ENCODE results near the gene KIAA1958. TPM values are rescaled to one million over a fixed set of nuclear protein-coding genes. Genes with fewer than 3 reads are reported as not detected.

KIAA1958 gene
- total and polyA plus RNA-seq, 2 experiments from 2014 or later, result 9.4 to 41.7 TPM

GRCh38 chr9:112532427-112532826, 45.8 kb downstream of the KIAA1958 start:
- H4K20me1 ChIP-seq (replicated peaks; ENCODE audit: insufficient read depth), result peaks cover 33% of the 10 kb centered on the region
- Mint-ChIP-seq H3K27ac (no peak overlapping the region), H3K27me3 (ENCODE audit: insufficient read depth, low read depth, poor library complexity) (peaks cover 2% of the 10 kb centered on the region), H3K4me1 (peaks cover 15% of the 10 kb centered on the region), H3K9me3 (no peaks in the 10 kb centered on the region), H3K36me3 (ENCODE audit: low read depth) (no peaks in the 10 kb centered on the region), H3K4me3 (no peak overlapping the region)
- no peaks in the 10 kb centered on the region for H3K9me2 ChIP-seq (ENCODE audit: insufficient read depth)
- peaks cover 100% of the 10 kb centered on the region for H3K79me2 ChIP-seq (replicated peaks; ENCODE audit: insufficient read depth)
- H3K4me3 ChIP-seq, result no peak overlapping the region
- TF ChIP-seq JUNB (IDR thresholded peaks at IDR 0.05; ENCODE audit: unreplicated experiment), result no peak
- no peak for TF ChIP-seq STAT1 (IDR thresholded peaks at IDR 0.05; ENCODE audit: unreplicated experiment)
- TF ChIP-seq EZH2 (IDR thresholded peaks at IDR 0.05; ENCODE audit: low read depth, unreplicated experiment), result no peak
- no peak for TF ChIP-seq EZH2phosphoT487 (IDR thresholded peaks at IDR 0.05; ENCODE audit: unreplicated experiment)
- TF ChIP-seq CTCF (conservative IDR thresholded peaks at IDR 0.05; ENCODE audit: low read depth in 2 of 2), result no peak
- H3F3A ChIP-seq (replicated peaks; ENCODE audit: low read depth), result no peaks in the 10 kb centered on the region
- no peak for DNase-seq (ENCODE audit: low spot score)
- H2AFZ ChIP-seq, result no peak overlapping the region
- H3K36me3 ChIP-seq (ENCODE audit: insufficient read depth), result no peaks in the 10 kb centered on the region; the same call in 1 of the 2 replicates
- H3K27ac ChIP-seq (ENCODE audit: low read depth), result no peak overlapping the region
- no peaks in the 10 kb centered on the region for H3K27me3 ChIP-seq (ENCODE audit: insufficient read depth)
- H3K4me2 ChIP-seq, result no peak overlapping the region
- H3K4me1 ChIP-seq (ENCODE audit: insufficient read depth), result peaks cover 6% of the 10 kb centered on the region; the same call in 1 of the 2 replicates
- ATAC-seq, result no peak

DNA sequence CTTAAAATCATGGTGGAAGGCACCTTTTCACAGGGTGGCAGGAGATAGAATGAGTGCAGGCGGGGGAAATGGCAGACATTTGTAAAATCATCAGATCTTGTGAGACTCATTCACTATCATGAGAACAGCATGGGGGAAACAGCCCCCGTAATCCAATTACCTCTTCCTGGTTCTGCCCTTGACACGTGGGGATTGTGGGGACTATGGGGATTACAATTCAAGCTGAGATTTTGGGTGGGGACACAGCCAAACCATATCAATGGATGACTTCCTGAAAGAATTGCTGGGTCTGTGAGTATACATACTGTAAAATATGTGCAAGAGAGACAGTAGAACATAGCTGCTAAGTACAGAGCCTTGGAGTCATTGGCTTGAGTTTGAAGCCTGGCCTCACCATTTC, 47.0 kb downstream of the KIAA1958 start:
- H3K27ac ChIP-seq (ENCODE audit: low read depth), result no peak overlapping the region
- H4K20me1 ChIP-seq (replicated peaks; ENCODE audit: insufficient read depth), result peaks cover 34% of the 10 kb centered on the region
- no peaks in the 10 kb centered on the region; the same call in 1 of the 2 replicates for H3K36me3 ChIP-seq (ENCODE audit: insufficient read depth)
- ATAC-seq (no peak), DNase-seq (ENCODE audit: low spot score) (no peak)
- peaks cover 6% of the 10 kb centered on the region; the same call in 1 of the 2 replicates for H3K4me1 ChIP-seq (ENCODE audit: insufficient read depth)
- H3K79me2 ChIP-seq (replicated peaks; ENCODE audit: insufficient read depth), result peaks cover 100% of the 10 kb centered on the region
- H3K9me3 Mint-ChIP-seq, result no peaks in the 10 kb centered on the region
- no peaks in the 10 kb centered on the region for H3K27me3 ChIP-seq (ENCODE audit: insufficient read depth)
- H3F3A ChIP-seq (replicated peaks; ENCODE audit: low read depth), result no peaks in the 10 kb centered on the region
- H3K27ac Mint-ChIP-seq, result no peak overlapping the region
- H3K4me2 ChIP-seq, result no peak overlapping the region
- no peak overlapping the region for H2AFZ ChIP-seq
- H3K4me1 Mint-ChIP-seq, result peaks cover 10% of the 10 kb centered on the region
- H3K27me3 Mint-ChIP-seq (ENCODE audit: insufficient read depth, low read depth, poor library complexity), result no peaks in the 10 kb centered on the region
- no peaks in the 10 kb centered on the region for H3K36me3 Mint-ChIP-seq (ENCODE audit: low read depth)
- no peak overlapping the region for H3K4me3 ChIP-seq
- no peak overlapping the region for H3K4me3 Mint-ChIP-seq
- no peaks in the 10 kb centered on the region for H3K9me2 ChIP-seq (ENCODE audit: insufficient read depth)
- no peak for TF ChIP-seq JUNB (IDR thresholded peaks at IDR 0.05; ENCODE audit: unreplicated experiment)
- no peak for TF ChIP-seq STAT1 (IDR thresholded peaks at IDR 0.05; ENCODE audit: unreplicated experiment)
- TF ChIP-seq CREB1 (CRISPR knock-in tag; IDR thresholded peaks at IDR 0.05; ENCODE audit: low read depth), result no peak
- TF ChIP-seq ZNF331 (CRISPR knock-in tag; IDR thresholded peaks at IDR 0.05; ENCODE audit: low read depth), result no peak
- no peak for TF ChIP-seq NANOG (IDR thresholded peaks at IDR 0.05; ENCODE audit: borderline replicate concordance)
- no peak for TF ChIP-seq ZNF114 (CRISPR knock-in tag; IDR thresholded peaks at IDR 0.05)
- no peak for TF ChIP-seq POLR2AphosphoS5 (IDR thresholded peaks at IDR 0.05; ENCODE audit: low read depth)
- no peak for TF ChIP-seq REST (IDR thresholded peaks at IDR 0.05; ENCODE audit: unreplicated experiment)
- TF ChIP-seq EZH2phosphoT487 (IDR thresholded peaks at IDR 0.05; ENCODE audit: unreplicated experiment), result no peak
- no peak for TF ChIP-seq CTCF (conservative IDR thresholded peaks at IDR 0.05; ENCODE audit: low read depth in 2 of 2)
